GM18507 (cell line): ENCODE results near the gene HACD2.

ENCODE experiments used
- DNase-seq: peaks from one replicate; pipeline ENCODE4 v3.0.0; 2011; ENCODE audit warnings: low read depth; ENCODE audit not compliant: insufficient read length; ENCODE audit errors: extremely low spot score
- FAIRE-seq: peaks from 2 replicates; lab custom pipeline; 2011; peaks lifted over from hg19 to GRCh38; lab: Jason Lieb, UNC

The HACD2 gene

GRCh38 chr3:123534264-123534663, 50.6 kb downstream of the HACD2 start:
- DNase-seq (no peak), FAIRE-seq (no peak)

GRCh38 chr3:123533554-123534159, 51.2 kb downstream of the HACD2 start:
- FAIRE-seq, result no peak
- no peak for DNase-seq

GRCh38 chr3:123528130-123528529, 56.7 kb downstream of the HACD2 start:
- FAIRE-seq (no peak), DNase-seq (no peak)

- DNase-seq, result no peak
- no peak for FAIRE-seq
Measured at GRCh38 chr3:123527046-123527445, 57.8 kb downstream of the HACD2 start.

GRCh38 chr3:123526474-123526873, 58.4 kb downstream of the HACD2 start:
- FAIRE-seq (no peak), DNase-seq (no peak)

GRCh38 chr3:123525433-123525832, 59.4 kb downstream of the HACD2 start:
- DNase-seq (no peak), FAIRE-seq (no peak)

GRCh38 chr3:123524981-123525380, 59.9 kb downstream of the HACD2 start:
- DNase-seq, result no peak
- FAIRE-seq, result no peak

- DNase-seq (no peak), FAIRE-seq (no peak)
Measured at GRCh38 chr3:123523023-123523412, 61.8 kb downstream of the HACD2 start.

- no peak for FAIRE-seq
Measured at GRCh38 chr3:123522320-123523022, 62.4 kb downstream of the HACD2 start.

GRCh38 chr3:123521179-123521969, 63.5 kb downstream of the HACD2 start:
- no peak for DNase-seq
- no peak for FAIRE-seq

More at GRCh38 chr3:123522320-123523022, 62.4 kb downstream of the HACD2 start:
- DNase-seq, result no peak

GRCh38 chr3:123520656-123521055, 64.2 kb downstream of the HACD2 start:
- DNase-seq, result no peak
- FAIRE-seq, result no peak

GRCh38 chr3:123518892-123519485, 65.9 kb downstream of the HACD2 start:
- no peak for DNase-seq
- no peak for FAIRE-seq

GRCh38 chr3:123511726-123512125, 73.1 kb downstream of the HACD2 start:
- DNase-seq, result no peak
- FAIRE-seq, result no peak

- DNase-seq (no peak), FAIRE-seq (no peak)
Measured at GRCh38 chr3:123511084-123511483, 73.8 kb downstream of the HACD2 start.

- no peak for DNase-seq
Measured at GRCh38 chr3:123508178-123508577, 76.7 kb downstream of the HACD2 start.

GRCh38 chr3:123505820-123506219, 79.0 kb downstream of the HACD2 start:
- FAIRE-seq, result no peak
- DNase-seq, result no peak

More at GRCh38 chr3:123508178-123508577, 76.7 kb downstream of the HACD2 start:
- FAIRE-seq, result no peak

- DNase-seq (no peak), FAIRE-seq (no peak)
Measured at GRCh38 chr3:123503203-123503602, 81.7 kb downstream of the HACD2 start.

GRCh38 chr3:123499322-123499721, 85.5 kb downstream of the HACD2 start:
- DNase-seq (no peak), FAIRE-seq (no peak)

- DNase-seq (no peak), FAIRE-seq (no peak)
Measured at GRCh38 chr3:123498761-123499160, 86.1 kb downstream of the HACD2 start.

- FAIRE-seq (no peak), DNase-seq (no peak)
Measured at GRCh38 chr3:123493912-123494311, 90.9 kb downstream of the HACD2 start.
